DMS53 treated with DMSO at 0.1 percent for 48 hours (cell line): Measurements from ENCODE around the gene CENPX.

Experiments
- DNase-seq: peaks from one replicate; lab custom pipeline; 2025; ENCODE audit not compliant: unreplicated experiment; lab: John Stamatoyannopoulos, UW

The CENPX gene

DNA sequence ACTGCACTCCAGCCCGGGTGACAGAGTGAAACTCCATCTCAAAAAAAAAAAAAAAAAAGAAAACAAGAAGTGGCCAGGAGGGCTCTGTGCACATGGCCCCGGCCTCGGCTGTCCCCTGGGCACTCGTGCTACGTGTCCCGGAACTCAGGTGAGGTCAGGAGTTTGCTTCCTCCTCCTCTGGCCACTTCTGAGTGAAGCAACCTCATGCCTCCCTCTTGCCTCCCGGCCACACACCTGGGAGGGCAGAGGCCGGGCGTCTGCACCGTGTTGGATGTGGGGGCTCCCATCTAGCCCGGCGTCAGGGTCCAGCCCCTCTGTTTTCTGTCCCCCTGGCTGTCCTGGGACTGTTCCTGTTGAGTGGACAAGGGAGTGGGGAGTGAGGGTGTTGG, 23.1 kb downstream of the CENPX start:
- DNase-seq: no peak

GRCh38 chr17:81998691-81999438, 23.8 kb downstream of the CENPX start:
- DNase-seq: no peak

DNA sequence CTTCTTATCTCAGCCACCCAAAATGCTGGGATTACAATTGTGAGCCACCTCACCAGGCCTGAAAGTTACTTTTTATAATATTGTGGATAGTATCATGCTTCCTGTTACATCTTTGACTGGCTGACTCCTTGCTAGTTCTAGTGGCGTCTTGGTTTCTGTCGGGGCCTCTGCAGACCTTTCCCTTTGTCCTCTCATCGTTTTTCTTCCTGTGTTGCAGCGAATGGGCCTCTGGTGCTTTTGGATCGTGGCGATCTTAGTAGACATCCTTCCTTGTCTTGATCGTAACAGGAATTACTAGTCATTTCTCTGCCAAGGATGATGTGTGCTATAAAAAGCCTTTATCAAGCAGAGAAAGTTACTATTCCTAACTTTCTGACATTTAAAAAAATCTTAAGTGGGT, 24.5 kb downstream of the CENPX start:
- DNase-seq: no peak

DNA sequence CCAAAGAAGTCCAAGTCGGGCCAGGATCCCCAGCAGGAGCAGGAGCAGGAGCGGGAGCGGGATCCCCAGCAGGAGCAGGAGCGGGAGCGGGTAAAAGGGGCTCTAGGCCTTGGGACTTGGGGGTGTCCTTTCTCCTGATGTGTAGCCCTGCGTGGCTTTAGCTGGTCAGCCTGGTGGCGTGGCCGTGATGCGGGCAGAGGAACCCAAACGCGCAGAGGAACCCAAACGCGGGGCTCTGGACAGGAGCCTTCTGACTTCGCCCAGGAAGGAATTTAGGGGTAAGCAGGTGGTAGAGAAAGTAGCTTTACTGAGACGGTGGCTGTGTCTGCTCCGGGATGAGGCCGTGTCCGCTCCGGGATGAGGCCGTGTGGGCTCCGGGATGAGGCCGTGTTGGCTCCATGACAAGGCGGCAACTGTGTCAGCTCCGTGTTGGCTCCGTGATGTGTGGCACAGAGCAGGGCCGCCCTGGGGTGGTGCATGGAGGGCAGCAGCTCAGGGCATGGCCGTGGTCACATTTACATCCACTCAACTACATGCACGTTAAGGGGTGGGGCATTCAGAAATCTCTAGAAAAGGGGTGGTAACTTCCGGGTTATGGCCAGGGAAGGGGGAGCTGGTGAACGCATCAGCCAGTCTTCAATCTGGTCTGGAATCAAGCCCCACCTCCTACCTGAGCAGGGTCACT, 25.8 kb downstream of the CENPX start:
- no peak for DNase-seq

GRCh38 chr17:81996232-81996756, 26.4 kb downstream of the CENPX start:
- DNase-seq: no peak

DNA sequence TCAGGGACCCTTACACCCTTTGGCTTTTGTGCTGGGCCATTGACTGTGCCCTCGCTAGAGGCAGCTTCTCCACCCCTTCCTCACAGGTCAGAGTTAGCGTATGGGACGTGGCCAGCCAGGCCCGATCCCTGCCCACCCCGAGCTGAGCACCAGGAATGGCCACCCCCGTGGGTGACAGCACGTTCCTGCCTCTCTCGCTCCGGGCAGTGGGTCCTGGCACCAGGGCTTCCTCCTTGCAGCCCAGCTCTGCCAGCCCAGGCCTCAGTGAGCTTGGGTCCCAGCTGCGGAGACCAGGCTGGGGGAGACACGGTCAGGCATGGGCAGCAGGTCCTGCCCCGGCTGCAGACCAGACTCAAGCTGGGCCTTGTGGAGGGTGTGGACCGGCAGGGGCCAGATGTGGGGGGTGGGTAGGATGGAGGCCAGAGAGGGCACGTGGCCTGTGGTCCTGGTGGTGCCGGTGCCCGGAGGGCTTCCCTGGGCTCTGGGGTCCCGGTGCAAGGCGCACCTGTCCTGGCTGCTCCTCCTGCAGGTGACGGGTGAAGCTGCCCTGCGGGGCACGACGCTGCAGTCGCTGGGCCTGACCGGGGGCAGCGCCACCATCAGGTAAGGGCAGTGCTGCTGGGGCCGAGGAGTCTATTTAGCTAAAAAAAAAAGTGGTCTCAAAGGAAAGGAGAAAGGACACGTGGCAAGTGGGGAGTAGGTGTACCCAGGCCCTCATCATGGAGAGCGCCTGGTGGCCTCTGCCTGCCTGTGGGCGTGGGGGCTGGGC, 27.0 kb downstream of the CENPX start:
- no peak for DNase-seq

DNA sequence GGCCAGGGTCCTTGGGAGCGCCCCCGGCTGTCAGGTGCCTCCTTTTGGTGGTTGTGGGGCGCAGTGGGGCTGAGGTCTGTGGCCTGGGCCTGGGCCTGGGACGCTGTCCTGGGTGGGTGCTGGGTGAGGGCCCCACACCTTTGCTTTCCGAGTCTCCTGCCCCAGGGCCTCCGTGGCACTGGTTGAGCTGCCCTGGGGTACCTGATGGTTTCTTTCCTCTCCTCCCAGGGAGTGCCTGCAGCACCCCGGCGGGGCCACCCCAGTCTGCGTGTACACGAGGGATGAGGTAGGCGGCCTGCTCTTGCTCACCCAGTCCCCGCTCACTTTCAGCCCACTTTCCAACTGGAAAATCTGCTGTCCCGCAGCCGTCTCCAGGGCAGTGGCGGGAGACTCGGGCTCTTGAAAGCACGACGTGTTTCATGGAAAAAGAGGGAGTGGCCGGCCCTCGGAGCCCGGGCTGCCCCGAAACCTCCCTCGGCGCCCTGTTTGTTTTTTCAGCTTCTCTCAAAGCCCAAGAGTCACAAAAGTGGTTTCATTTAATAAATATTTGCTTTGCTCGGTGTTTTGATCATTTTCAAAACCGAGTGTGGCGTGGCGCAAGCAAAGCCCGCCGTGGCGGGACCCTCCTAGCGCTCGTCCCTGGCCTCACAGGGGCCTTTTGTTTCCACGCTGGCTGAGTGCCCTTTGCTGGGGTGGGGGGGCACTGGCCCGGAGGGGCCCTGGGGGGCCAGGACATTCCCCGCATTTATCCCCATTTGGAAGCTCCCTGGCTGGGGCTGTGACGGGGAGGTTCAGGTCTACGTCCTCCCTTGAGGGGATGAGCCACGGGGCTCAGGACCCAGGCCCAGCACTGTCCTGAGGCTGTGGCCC, 27.9 kb downstream of the CENPX start:
- DNase-seq: peak; percentile 22

GRCh38 chr17:81993729-81994592, 28.7 kb downstream of the CENPX start:
- DNase-seq: no peak

DNA sequence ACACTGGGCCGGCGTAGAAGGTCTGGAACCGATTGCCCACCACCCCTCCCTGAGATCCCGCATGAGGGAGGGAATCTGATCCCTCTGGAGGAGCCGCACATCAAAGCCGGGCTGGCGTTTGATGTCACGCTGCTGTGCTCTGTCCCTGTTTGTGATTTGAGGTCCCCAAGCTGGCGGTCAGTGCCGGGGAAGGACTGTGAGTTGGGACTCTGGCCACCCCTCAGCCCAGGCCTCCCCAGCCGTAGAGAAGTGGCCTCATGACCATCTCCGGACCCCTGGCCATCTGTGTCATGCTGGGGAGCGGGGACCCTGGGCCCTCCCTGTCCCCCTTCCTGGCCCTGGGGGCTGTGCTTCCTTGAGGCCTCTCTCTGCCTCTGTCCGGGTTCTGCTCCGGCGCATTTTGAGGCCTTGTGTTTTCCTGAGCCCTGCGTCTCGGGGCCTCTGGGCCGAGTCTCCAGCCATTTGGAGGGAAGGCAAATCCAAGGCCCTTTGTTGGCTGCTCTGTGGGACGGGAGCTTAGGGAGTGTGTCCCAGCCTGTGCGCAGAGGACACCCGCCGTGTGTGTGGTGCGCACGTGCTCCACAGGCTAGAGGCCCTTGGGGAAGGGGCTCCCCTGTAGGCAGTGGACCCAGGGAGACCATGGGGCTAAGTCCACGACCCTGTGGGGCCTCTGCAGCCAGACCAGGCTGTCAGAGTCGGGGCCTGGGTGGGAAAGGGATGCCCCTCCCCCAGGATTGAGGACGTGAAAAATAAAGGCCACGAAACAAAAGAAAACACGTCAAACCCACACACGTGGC, 30.2 kb downstream of the CENPX start:
- peak; percentile 54 for DNase-seq

DNA sequence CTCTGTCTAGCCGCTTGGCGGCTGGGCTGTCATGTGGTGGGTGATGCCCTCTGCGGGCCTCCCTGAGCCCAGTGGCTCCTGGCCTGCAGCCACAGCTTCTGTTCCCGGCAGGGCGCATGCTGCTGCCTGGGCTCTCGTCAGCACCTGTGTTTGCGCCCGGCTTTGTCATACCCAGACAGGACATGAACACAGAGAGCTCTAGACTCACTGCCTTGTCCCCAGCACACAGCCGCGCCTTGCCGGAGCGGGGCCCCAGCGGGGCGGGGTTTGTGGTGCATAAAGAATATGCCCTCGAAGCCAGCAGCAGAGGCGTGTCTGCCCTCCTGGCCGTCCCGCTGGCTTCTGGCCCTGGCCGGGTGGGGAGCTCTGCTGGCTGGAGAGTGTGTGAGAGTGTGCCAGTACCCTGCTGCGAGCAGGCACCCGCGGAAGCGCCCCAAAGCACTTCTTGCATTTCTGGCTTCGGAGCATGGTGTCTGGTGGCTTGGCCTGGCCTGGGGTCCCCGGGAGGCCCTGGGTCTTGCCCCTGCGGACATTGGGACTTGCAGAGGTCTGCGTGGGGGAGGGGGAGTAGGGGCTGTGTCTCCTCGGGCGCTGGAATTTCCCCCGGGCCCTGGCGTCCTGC, 30.9 kb downstream of the CENPX start:
- DNase-seq: peak; percentile 99

DNA sequence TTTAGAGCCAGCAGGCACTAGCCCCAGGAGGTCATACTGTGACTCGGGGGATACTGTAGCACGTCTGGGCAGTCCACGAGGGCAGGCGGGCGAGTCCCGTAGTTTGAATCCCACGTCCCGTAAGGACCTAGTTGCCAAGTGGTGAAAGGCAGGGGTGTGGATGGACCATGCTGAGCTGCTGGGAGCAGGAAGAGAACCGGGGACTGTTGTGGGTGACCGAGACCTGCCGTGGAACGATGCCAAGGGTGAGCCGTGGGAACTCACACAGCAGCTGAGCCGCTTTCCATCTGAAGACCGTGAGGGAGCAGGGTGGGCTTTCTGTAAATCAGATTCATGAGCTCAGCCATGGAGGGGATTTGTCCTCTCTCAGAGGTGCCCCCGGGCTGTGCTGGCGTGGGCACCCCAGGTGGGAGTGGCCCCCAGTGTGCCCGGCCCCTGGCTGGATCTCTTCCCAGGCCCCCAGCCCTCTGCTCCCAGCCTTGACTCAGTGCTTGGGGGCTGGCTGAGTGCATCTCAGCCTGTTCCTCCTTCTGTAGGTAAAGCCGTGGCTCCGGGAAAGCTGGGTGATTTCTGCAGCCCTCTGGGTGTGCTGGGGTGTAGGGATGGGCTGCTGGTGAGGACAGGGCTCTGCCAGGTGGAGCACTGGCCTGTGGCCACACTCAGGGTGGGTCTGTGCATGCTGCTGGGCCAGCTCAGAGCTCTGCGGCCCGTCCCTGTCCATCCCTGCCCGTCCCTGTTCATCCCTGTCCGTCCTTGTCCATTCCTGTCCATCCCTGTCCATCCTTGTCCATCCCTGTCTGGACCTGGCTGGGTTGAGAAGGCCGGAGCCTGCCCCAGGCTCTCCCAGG, 31.6 kb downstream of the CENPX start:
- no peak for DNase-seq

- no peak for DNase-seq
These were observed 35.4 kb downstream of the CENPX start for GRCh38 chr17:81987161-81987770.

GRCh38 chr17:81986606-81987005, 36.1 kb downstream of the CENPX start:
- no peak for DNase-seq

DNA sequence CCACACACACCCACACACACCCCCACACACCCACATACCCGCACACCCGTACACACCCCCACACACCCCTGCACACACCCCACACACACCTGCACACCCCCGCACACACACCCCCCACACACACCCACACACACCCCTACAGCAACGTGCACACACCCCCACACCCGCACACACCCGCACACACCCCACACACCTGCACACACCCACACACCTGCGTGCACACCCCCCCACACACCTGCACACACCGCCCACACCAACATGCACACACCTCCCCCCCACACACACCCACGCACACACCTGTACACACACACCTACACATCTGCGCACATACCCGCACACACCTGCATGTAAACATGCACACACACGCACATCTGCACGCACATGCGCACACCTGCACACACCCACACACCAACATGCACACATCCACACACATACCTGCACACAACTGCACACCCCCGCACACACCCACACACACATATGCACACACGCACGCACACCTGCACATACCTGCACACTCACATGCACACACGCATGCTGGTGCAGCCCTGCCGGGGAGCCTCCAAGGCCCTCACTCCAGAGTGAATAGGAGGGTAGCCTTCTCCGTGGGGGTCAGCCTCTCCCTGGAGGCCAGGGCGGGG, 37.8 kb downstream of the CENPX start:
- DNase-seq: no peak

DNA sequence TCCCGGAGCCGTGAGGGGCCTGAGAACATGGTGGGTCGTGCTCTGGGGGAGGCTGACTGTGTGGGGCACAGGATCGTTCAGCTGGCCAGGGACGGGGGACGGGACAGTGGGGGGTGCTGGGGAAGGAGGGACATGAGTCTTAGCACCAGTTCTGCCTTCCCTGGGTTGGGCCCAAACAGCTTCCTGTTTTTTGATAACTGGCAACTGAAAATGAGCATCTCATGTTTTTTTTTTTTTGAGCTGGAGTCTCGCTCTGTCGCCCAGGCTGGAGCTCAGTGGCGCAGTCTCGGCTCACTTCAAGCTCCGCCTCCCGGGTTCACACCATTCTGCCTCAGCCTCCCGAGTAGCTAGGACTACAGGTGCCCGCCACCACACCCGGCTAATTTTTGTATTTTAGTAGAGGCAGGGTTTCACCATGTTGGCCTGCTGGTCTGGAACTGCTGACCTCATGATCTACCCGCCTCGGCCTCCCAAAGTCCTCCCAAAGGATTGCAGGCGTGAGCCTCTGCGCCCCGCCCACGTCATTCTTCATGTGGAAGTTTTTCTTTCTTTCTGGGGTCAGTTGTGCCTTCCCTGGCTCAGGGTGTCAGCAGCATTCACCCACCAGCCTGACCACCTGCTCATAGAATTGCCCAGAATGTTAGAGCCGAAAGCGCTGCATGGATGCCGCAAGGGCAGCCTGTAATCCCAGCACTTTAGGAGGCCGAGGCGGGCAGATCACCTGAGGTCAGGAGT, 38.9 kb downstream of the CENPX start:
- DNase-seq: no peak

DNA sequence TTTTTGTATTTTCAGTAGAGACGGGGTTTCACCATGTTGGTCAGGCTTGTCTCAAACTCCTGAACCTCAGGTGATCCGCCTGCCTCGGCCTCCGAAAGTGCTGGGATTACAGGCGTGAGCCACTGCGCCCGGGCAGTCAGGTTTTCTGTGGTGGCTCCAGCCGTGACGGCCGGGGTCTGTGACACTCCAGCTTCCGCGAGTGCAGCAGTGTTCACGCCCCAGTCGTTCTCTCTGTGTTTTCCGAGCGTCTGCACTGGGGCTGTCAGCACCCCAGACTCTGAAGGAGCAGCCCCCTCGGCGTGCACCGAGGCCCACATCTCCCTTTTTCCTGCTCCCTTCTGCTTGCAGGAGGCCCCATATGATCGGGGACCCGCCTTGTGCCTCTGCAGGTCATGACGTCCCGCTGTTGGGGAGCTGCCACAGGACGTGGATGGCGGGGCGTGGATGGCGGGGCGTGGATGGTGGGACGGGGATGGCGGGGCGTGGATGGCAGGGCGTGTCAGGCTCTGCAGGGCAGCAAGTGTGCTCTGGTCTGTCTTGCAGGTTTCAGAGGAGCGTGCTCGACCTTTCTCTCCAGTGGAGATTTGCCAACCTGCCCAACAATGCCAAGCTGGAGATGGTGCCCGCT, 39.6 kb downstream of the CENPX start:
- no peak for DNase-seq
